Measurements from ENCODE around the gene GIT2.
"Not testable (repeated sequence)": the region's sequence is repeated elsewhere in the genome, so short reads cannot be mapped to it uniquely, and the experiment has no call there.

The GIT2 gene

DNA sequence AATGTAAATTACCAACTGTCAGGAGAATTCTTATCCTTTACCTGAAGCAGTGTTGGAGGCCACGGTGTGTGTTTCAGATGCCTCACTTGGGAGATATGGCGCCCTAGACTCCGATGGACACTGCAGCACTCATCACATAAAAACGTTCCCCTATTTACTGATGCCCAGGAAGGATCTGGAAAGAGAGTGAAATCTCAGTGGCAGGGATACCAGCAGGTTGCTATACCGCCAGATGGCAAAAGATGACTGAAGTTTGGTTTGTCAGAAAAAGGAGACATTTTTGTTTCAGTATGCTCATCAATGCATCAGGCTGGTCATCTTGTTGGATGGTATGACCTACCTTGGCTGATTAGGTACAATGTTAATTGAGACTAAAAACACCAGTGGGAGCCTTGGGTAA is 4.6 kb downstream of the GIT2 start:
- Histone ChIP-seq H3K36me3 (ENCODE audit: insufficient read depth, low read length) (peaks cover 33% of the 10 kb centered on the region), H3K27me3 (ENCODE audit: control insufficient read depth, insufficient read depth, low read length) (no peaks in the 10 kb centered on the region), H3K9me3 (replicated peaks; ENCODE audit: low read length) (no peaks in the 10 kb centered on the region)

DNA sequence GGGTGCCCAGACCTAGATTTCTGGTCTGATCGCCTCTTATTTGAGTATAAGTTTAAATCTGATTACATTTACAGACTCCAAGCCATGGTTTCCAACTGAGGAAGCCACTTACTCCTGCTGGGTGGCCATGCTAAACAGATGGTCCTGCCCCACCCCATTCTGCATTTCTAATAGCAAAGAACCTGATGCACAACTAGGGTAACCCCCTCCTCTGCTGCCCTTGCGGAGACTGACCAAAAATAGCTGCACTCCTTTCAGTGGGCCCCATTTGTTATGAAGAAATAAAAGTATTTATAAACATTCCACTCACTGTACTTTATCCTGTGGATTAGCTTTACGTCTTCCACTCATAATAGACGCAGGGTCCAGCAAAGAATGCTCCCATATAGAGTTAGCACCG is 6.8 kb downstream of the GIT2 start:
- no peak overlapping the region for H3K4me2 ChIP-seq (ENCODE audit: low read length)
- H3K9ac ChIP-seq (ENCODE audit: low read depth, low read length) = no peak overlapping the region
- no peaks in the 10 kb centered on the region for H3K27me3 ChIP-seq (ENCODE audit: control insufficient read depth, insufficient read depth, low read length)
- H3K4me3 ChIP-seq (ENCODE audit: low read length) = no peak overlapping the region
- peaks cover 44% of the 10 kb centered on the region for H3K36me3 ChIP-seq (ENCODE audit: insufficient read depth, low read length)
- no peaks in the 10 kb centered on the region for H3K9me3 ChIP-seq (replicated peaks; ENCODE audit: low read length)
- H3K4me1 ChIP-seq (ENCODE audit: control insufficient read depth, insufficient read depth, low read length) = peaks cover 7% of the 10 kb centered on the region

More for the DNA sequence above, 4.6 kb downstream of the GIT2 start:
- Histone ChIP-seq H3K4me2 (ENCODE audit: low read length) (no peak overlapping the region), H3K4me3 (ENCODE audit: low read length) (no peak overlapping the region), H3K9ac (ENCODE audit: low read depth, low read length) (no peak overlapping the region), H3K4me1 (ENCODE audit: control insufficient read depth, insufficient read depth, low read length) (peaks cover 12% of the 10 kb centered on the region)

GRCh38 chr12:109988903-109989302 is 7.3 kb downstream of the GIT2 start:
- peaks cover 45% of the 10 kb centered on the region for H3K36me3 ChIP-seq (ENCODE audit: insufficient read depth, low read length)
- no peak overlapping the region for H3K4me2 ChIP-seq (ENCODE audit: low read length)
- H3K9me3 ChIP-seq (replicated peaks; ENCODE audit: low read length) = no peaks in the 10 kb centered on the region
- H3K4me1 ChIP-seq (ENCODE audit: control insufficient read depth, insufficient read depth, low read length) = peaks cover 2% of the 10 kb centered on the region
- no peaks in the 10 kb centered on the region for H3K27me3 ChIP-seq (ENCODE audit: control insufficient read depth, insufficient read depth, low read length)
- no peak overlapping the region for H3K4me3 ChIP-seq (ENCODE audit: low read length)
- H3K9ac ChIP-seq (ENCODE audit: low read depth, low read length) = no peak overlapping the region

GRCh38 chr12:109988274-109988673 is 7.9 kb downstream of the GIT2 start:
- H3K9me3 ChIP-seq (replicated peaks; ENCODE audit: low read length) = no peaks in the 10 kb centered on the region
- no peaks in the 10 kb centered on the region for H3K4me1 ChIP-seq (ENCODE audit: control insufficient read depth, insufficient read depth, low read length)
- no peak overlapping the region for H3K4me2 ChIP-seq (ENCODE audit: low read length)
- H3K36me3 ChIP-seq (ENCODE audit: insufficient read depth, low read length) = peaks cover 52% of the 10 kb centered on the region
- no peak overlapping the region for H3K4me3 ChIP-seq (ENCODE audit: low read length)
- no peaks in the 10 kb centered on the region for H3K27me3 ChIP-seq (ENCODE audit: control insufficient read depth, insufficient read depth, low read length)
- no peak overlapping the region for H3K9ac ChIP-seq (ENCODE audit: low read depth, low read length)

DNA sequence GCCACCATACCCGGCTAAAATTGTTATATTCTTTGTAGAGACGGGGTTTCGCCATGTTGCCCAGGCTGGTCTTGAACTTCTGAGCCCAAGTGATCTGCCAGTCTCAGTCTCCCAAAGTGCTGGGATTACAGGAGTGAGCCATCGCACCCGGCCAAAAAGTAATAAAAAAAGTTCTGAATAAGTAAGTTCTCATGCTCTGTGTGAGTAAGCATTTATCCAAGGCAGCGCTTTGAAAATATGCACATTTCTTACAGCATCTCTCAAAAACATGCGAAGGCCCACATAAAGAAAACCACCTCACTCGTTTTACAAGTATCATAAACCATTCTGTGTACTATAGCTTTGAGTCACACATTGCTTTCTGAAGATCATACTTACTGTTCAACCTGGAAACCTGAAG is 8.6 kb downstream of the GIT2 start:
- Histone ChIP-seq H3K4me3 (ENCODE audit: low read length) (no peak overlapping the region), H3K4me1 (ENCODE audit: control insufficient read depth, insufficient read depth, low read length) (no peaks in the 10 kb centered on the region), H3K9me3 (replicated peaks; ENCODE audit: low read length) (no peaks in the 10 kb centered on the region), H3K27me3 (ENCODE audit: control insufficient read depth, insufficient read depth, low read length) (no peaks in the 10 kb centered on the region), H3K4me2 (ENCODE audit: low read length) (no peak overlapping the region), H3K36me3 (ENCODE audit: insufficient read depth, low read length) (peaks cover 58% of the 10 kb centered on the region), H3K9ac (ENCODE audit: low read depth, low read length) (no peak overlapping the region)

GRCh38 chr12:109986236-109986635 is 9.9 kb downstream of the GIT2 start:
- H3K4me1 ChIP-seq (ENCODE audit: control insufficient read depth, insufficient read depth, low read length); H3K4me3 ChIP-seq (ENCODE audit: low read length); H3K4me2 ChIP-seq (ENCODE audit: low read length); H3K27me3 ChIP-seq (ENCODE audit: control insufficient read depth, insufficient read depth, low read length); H3K9me3 ChIP-seq (replicated peaks; ENCODE audit: low read length); H3K9ac ChIP-seq (ENCODE audit: low read depth, low read length): not testable (repeated sequence)
- H3K36me3 ChIP-seq (ENCODE audit: insufficient read depth, low read length) = peaks cover 66% of the 10 kb centered on the region

- no peaks in the 10 kb centered on the region for H3K27me3 ChIP-seq (ENCODE audit: control insufficient read depth, insufficient read depth, low read length)
- no peaks in the 10 kb centered on the region for H3K4me1 ChIP-seq (ENCODE audit: control insufficient read depth, insufficient read depth, low read length)
- H3K36me3 ChIP-seq (ENCODE audit: insufficient read depth, low read length) = peaks cover 70% of the 10 kb centered on the region
- no peak overlapping the region for H3K4me2 ChIP-seq (ENCODE audit: low read length)
- H3K9ac ChIP-seq (ENCODE audit: low read depth, low read length) = no peak overlapping the region
- no peaks in the 10 kb centered on the region for H3K9me3 ChIP-seq (replicated peaks; ENCODE audit: low read length)
- H3K4me3 ChIP-seq (ENCODE audit: low read length) = no peak overlapping the region
Observed at GRCh38 chr12:109983432-109984142, 12.6 kb downstream of the GIT2 start.

DNA sequence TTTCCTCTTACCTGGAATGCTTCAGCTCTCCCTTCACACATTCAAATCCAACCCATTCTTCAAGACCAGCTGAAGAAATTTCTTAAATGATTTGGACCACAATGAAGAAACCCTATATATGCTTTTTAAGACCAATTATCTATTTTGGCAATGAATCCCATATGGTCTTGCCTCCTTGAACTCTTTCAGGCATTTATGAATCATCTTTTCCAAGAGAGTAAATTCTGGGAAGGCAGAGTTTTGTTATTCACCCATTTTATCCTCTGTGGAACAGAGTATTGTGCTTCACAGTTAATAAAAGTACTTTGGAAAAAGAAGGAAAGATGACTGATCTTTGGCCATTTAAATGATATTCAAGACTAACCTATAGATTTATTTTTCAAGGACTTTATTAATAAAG is 14.0 kb downstream of the GIT2 start:
- no peaks in the 10 kb centered on the region for H3K4me1 ChIP-seq (ENCODE audit: control insufficient read depth, insufficient read depth, low read length)
- no peak overlapping the region for H3K4me3 ChIP-seq (ENCODE audit: low read length)
- H3K36me3 ChIP-seq (ENCODE audit: insufficient read depth, low read length) = peaks cover 74% of the 10 kb centered on the region

DNA sequence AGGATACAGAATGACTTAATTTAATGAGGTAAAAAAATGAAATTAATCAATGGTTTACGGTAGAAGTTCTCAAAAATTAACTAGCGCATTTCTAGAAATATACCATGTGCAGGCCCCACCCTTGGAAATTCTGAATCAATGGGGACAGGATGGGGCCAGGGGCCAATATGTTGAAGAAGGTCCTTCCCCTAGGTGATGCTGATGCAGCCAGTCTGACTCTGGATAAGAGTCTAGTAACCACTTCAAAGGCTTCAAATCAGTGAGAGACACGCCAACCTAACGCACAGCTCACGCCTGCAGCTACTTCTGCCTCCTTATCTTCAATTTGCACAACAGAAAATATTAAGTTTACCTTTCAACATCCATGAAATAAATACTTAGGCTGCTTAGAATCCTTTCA is 14.9 kb downstream of the GIT2 start:
- Histone ChIP-seq H3K36me3 (ENCODE audit: insufficient read depth, low read length) (peaks cover 78% of the 10 kb centered on the region), H3K4me3 (ENCODE audit: low read length) (no peak overlapping the region), H3K4me2 (ENCODE audit: low read length) (no peak overlapping the region), H3K4me1 (ENCODE audit: control insufficient read depth, insufficient read depth, low read length) (no peaks in the 10 kb centered on the region), H3K9me3 (replicated peaks; ENCODE audit: low read length) (no peaks in the 10 kb centered on the region), H3K9ac (ENCODE audit: low read depth, low read length) (no peak overlapping the region), H3K27me3 (ENCODE audit: control insufficient read depth, insufficient read depth, low read length) (no peaks in the 10 kb centered on the region)

More for the DNA sequence above, 14.0 kb downstream of the GIT2 start:
- Histone ChIP-seq H3K27me3 (ENCODE audit: control insufficient read depth, insufficient read depth, low read length) (no peaks in the 10 kb centered on the region), H3K9ac (ENCODE audit: low read depth, low read length) (no peak overlapping the region), H3K4me2 (ENCODE audit: low read length) (no peak overlapping the region), H3K9me3 (replicated peaks; ENCODE audit: low read length) (no peaks in the 10 kb centered on the region)

DNA sequence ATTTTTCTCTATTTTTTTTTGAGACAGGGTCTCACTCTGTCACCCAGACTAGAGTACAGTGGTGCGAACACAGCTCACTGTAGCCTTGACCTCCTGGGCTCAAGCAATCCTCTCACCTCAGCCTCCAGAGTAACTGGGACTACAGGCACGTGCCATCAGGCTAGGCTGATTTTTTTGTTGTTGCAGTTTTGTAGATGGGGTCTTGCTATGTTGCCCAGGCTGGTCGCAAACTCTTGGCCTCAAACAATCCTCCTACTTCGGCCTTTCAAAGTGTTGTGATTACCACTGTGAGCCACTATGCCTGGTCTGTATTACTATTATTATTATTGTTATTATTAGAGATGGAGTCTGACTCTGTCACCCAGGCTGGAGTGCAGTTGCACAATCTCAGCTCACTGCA is 23.3 kb downstream of the GIT2 start:
- Histone ChIP-seq H3K4me3 (ENCODE audit: low read length) (no peak overlapping the region), H3K4me1 (ENCODE audit: control insufficient read depth, insufficient read depth, low read length) (no peaks in the 10 kb centered on the region), H3K4me2 (ENCODE audit: low read length) (no peak overlapping the region), H3K27me3 (ENCODE audit: control insufficient read depth, insufficient read depth, low read length) (no peaks in the 10 kb centered on the region), H3K9me3 (replicated peaks; ENCODE audit: low read length) (no peaks in the 10 kb centered on the region), H3K9ac (ENCODE audit: low read depth, low read length) (no peak overlapping the region), H3K36me3 (ENCODE audit: insufficient read depth, low read length) (peaks cover 45% of the 10 kb centered on the region)

- Histone ChIP-seq H3K36me3 (ENCODE audit: insufficient read depth, low read length) (peaks cover 51% of the 10 kb centered on the region), H3K9ac (ENCODE audit: low read depth, low read length) (no peak overlapping the region), H3K4me3 (ENCODE audit: low read length) (no peak overlapping the region), H3K9me3 (replicated peaks; ENCODE audit: low read length) (no peaks in the 10 kb centered on the region), H3K4me2 (ENCODE audit: low read length) (no peak overlapping the region), H3K27me3 (ENCODE audit: control insufficient read depth, insufficient read depth, low read length) (no peaks in the 10 kb centered on the region), H3K4me1 (ENCODE audit: control insufficient read depth, insufficient read depth, low read length) (peaks cover 14% of the 10 kb centered on the region)
Observed at GRCh38 chr12:109968801-109969200, 27.4 kb downstream of the GIT2 start.

DNA sequence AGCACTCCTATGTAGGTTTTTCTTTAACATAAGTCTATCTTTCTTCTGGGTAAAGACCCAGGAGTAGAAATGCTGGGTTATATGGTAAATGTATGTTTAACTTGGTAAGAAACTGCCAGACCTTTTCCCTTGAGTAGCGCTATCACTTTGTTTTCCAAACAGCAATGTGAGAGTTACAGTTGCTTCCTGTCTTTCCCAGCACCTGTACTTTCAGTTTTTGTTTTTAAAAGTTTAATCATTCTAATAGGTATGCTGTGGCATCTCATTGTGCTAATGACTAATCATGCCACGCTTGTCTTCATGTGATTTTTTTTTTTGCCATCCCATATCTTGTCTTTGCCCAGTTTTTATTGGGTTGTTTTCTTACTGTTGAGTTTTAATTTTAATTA is 28.1 kb downstream of the GIT2 start:
- Histone ChIP-seq H3K9ac (ENCODE audit: low read depth, low read length) (no peak overlapping the region), H3K4me1 (ENCODE audit: control insufficient read depth, insufficient read depth, low read length) (peaks cover 17% of the 10 kb centered on the region), H3K27me3 (ENCODE audit: control insufficient read depth, insufficient read depth, low read length) (no peaks in the 10 kb centered on the region), H3K9me3 (replicated peaks; ENCODE audit: low read length) (no peaks in the 10 kb centered on the region), H3K4me2 (ENCODE audit: low read length) (no peak overlapping the region), H3K36me3 (ENCODE audit: insufficient read depth, low read length) (peaks cover 53% of the 10 kb centered on the region), H3K4me3 (ENCODE audit: low read length) (no peak overlapping the region)
